Pons (tissue), 1 donor: ENCODE data around the gene ZIC1.

ENCODE experiments used
- DNase-seq: peaks from one replicate; pipeline ENCODE4 v3.0.0-alpha.2; 2016; ENCODE audit warnings: low spot score

The ZIC1 gene

GRCh38 chr3:147395899-147396711 is 13.1 kb upstream of the ZIC1 start:
- DNase-seq, result no peak

GRCh38 chr3:147396712-147397046 is 12.5 kb upstream of the ZIC1 start:
- no peak for DNase-seq

- no peak for DNase-seq
These were observed 11.8 kb upstream of the ZIC1 start for GRCh38 chr3:147397155-147397874.

GRCh38 chr3:147397875-147398812 is 11.0 kb upstream of the ZIC1 start:
- DNase-seq, result no peak

GRCh38 chr3:147398813-147399534 is 10.2 kb upstream of the ZIC1 start:
- no peak for DNase-seq

GRCh38 chr3:147400111-147400510 is 9.1 kb upstream of the ZIC1 start:
- DNase-seq, result no peak

GRCh38 chr3:147400999-147401398 is 8.2 kb upstream of the ZIC1 start:
- no peak for DNase-seq

- DNase-seq, result no peak
These were observed 7.7 kb upstream of the ZIC1 start for GRCh38 chr3:147401421-147401820.

GRCh38 chr3:147402159-147402558 is 7.0 kb upstream of the ZIC1 start:
- DNase-seq, result no peak

- no peak for DNase-seq
These were observed 5.7 kb upstream of the ZIC1 start for GRCh38 chr3:147403511-147403910.

- DNase-seq, result no peak
These were observed 5.0 kb upstream of the ZIC1 start for GRCh38 chr3:147404000-147404799.

GRCh38 chr3:147404800-147405230 is 4.3 kb upstream of the ZIC1 start:
- no peak for DNase-seq

GRCh38 chr3:147405231-147406027 is 3.7 kb upstream of the ZIC1 start:
- DNase-seq, result no peak

GRCh38 chr3:147406028-147406931 is 2.9 kb upstream of the ZIC1 start, which contains the start of gene ZIC4:
Gene ZIC4, minus strand, starts transcription at chr3:147406543. Its CDS starts 3,746 bp downstream, at chr3:147402797.
- no peak for DNase-seq

- no peak for DNase-seq
These were observed 2.1 kb upstream of the ZIC1 start for GRCh38 chr3:147407114-147407497.

GRCh38 chr3:147407498-147408187 is 1.5 kb upstream of the ZIC1 start:
- DNase-seq, result no peak

- DNase-seq, result no peak
These were observed 721 bp upstream of the ZIC1 start for GRCh38 chr3:147408188-147409100.
